A549 (cell line): ENCODE data around the gene C2orf42. TPM values are rescaled to one million over a fixed set of nuclear protein-coding genes. Genes with fewer than 3 reads are reported as not detected.
A peak's percentile ranks its signal among the peaks of the same experiment; 100 is the strongest.

ENCODE experiments used
- ATAC-seq, 2 experiments: fragments of 200-7000 bp in 1 of 2; fragments of >200 bp in 1 of 2; cut with Nextera tagmentation in 1 of 2; cut with Tn5 transposase in 1 of 2; 3 replicates each; pipeline versions ENCODE4 v1.8.0 to v1.9.1; 2018 to 2020; ENCODE audit warnings: mild to moderate bottlenecking in 1 of 2, moderate library complexity in 1 of 2
- CTCF ChIA-PET: fragments of 300-600 bp; sonication (Branson Sonifier 250); formaldehyde crosslinking; extraction: SDS; loops from one replicate; lab custom pipeline; 2021; ENCODE audit warnings: antibody characterized with exemption, inconsistent platforms; lab: Yijun Ruan, JAX
- POLR2A ChIA-PET: fragments of 350-600 bp; formaldehyde crosslinking; extraction: SDS; loops from one replicate; lab custom pipeline; 2021; ENCODE audit warnings: antibody characterized with exemption, inconsistent platforms; lab: Yijun Ruan, JAX
- DNase-seq, 2 experiments: peaks; one replicate each; pipeline versions ENCODE4 v3.0.0 to v3.0.0-alpha.2; 2011 to 2016; ENCODE audit warnings: low read depth in 1 of 2, low spot score in 1 of 2
- FAIRE-seq: peaks from 2 replicates; lab custom pipeline; 2011; peaks lifted over from hg19 to GRCh38; lab: Jason Lieb, UNC
- H3K27ac ChIP-seq, 2 experiments: fragments of >200 bp; sonication (Bioruptor Twin); formaldehyde crosslinking; 3 replicates each; pipeline ENCODE4 v1.5.1; 2016 to 2017
- H3K4me1 ChIP-seq: fragments of >200 bp; sonication (Bioruptor Twin); formaldehyde crosslinking; 3 replicates; pipeline ENCODE4 v1.6.1; 2016
- H3K4me2 ChIP-seq: fragments of >200 bp; sonication (Bioruptor Twin); formaldehyde crosslinking; 3 replicates; pipeline ENCODE4 v1.6.1; 2016
- H3K4me3 ChIP-seq: fragments of >200 bp; sonication (Bioruptor Twin); formaldehyde crosslinking; 3 replicates; pipeline ENCODE4 v1.5.1; 2016
- H3K9me3 ChIP-seq: fragments of >200 bp; sonication (Bioruptor Twin); formaldehyde crosslinking; 3 replicates; pipeline ENCODE4 v1.6.1; 2016
- CBX2 ChIP-seq: fragments of 200-600 bp; sonication (generic); IDR thresholded peaks from 2 replicates; pipeline ENCODE4 v1.6.1; 2016; ENCODE audit warnings: low read depth, mild to moderate bottlenecking, borderline replicate concordance
- CBX8 ChIP-seq: fragments of 200-600 bp; sonication (generic); IDR thresholded peaks from 2 replicates; pipeline ENCODE4 v1.6.1; 2016
- CHD2 ChIP-seq: fragments of 150-350 bp; IDR thresholded peaks from 2 replicates; pipeline ENCODE4 v1.6.1; 2014; ENCODE audit warnings: low read length; ENCODE audit not compliant: partially characterized antibody
- CHD4 ChIP-seq: fragments of 200-600 bp; sonication (generic); IDR thresholded peaks from 2 replicates; pipeline ENCODE4 v1.6.1; 2016; ENCODE audit warnings: antibody characterized with exemption, mild to moderate bottlenecking, borderline replicate concordance
- CTCF ChIP-seq: fragments of >200 bp; sonication (Bioruptor Twin); formaldehyde crosslinking; IDR thresholded peaks from 3 replicates; pipeline ENCODE4 v1.5.1; 2016
- E2F6 ChIP-seq: IDR thresholded peaks from 2 replicates; pipeline ENCODE4 v1.6.1; 2012; ENCODE audit warnings: low read depth, borderline replicate concordance
- EHF ChIP-seq: fragments of 250-450 bp; sonication (Bioruptor Pico); IDR thresholded peaks from 2 replicates; pipeline ENCODE4 v1.5.0; 2020; ENCODE audit warnings: mild to moderate bottlenecking
- ELK1 ChIP-seq: fragments of 150-350 bp; IDR thresholded peaks from 2 replicates; pipeline ENCODE4 v1.6.1; 2014; ENCODE audit warnings: low read depth, mild to moderate bottlenecking, low read length
- EP300 ChIP-seq, 2 experiments: fragments of >200 bp; sonication (Bioruptor Twin); formaldehyde crosslinking; IDR thresholded peaks; 2 replicates in 1 of 2; 3 replicates in 1 of 2; pipeline ENCODE4 v1.6.1; 2016 to 2017
- FOSB ChIP-seq: fragments of 250-450 bp; sonication (Bioruptor Pico); IDR thresholded peaks from 2 replicates; pipeline ENCODE4 v1.5.0; 2020; ENCODE audit warnings: mild to moderate bottlenecking, moderate library complexity
- FOXS1 ChIP-seq: fragments of 250-450 bp; sonication (Bioruptor Pico); IDR thresholded peaks from 2 replicates; pipeline ENCODE4 v1.5.0; 2020; ENCODE audit warnings: mild to moderate bottlenecking, moderate library complexity
- HES2 ChIP-seq: fragments of >200 bp; sonication (Bioruptor Twin); formaldehyde crosslinking; IDR thresholded peaks from 2 replicates; pipeline ENCODE4 v1.6.1; 2016
- HOXA7 ChIP-seq: fragments of 250-450 bp; sonication (Bioruptor Pico); IDR thresholded peaks from 2 replicates; pipeline ENCODE4 v1.5.0; 2020; ENCODE audit warnings: mild to moderate bottlenecking, moderate library complexity
- HOXB5 ChIP-seq: fragments of 250-450 bp; sonication (Bioruptor Pico); IDR thresholded peaks from 2 replicates; pipeline ENCODE4 v1.5.0; 2020; ENCODE audit warnings: mild to moderate bottlenecking, moderate library complexity
- KDM1A ChIP-seq: fragments of 200-600 bp; sonication (generic); IDR thresholded peaks from 2 replicates; pipeline ENCODE4 v1.6.1; 2016; ENCODE audit warnings: low read depth, mild to moderate bottlenecking
- KDM5A ChIP-seq: fragments of 200-600 bp; sonication (generic); IDR thresholded peaks from 2 replicates; pipeline ENCODE4 v1.6.1; 2016; ENCODE audit warnings: antibody characterized with exemption, mild to moderate bottlenecking
- MAX ChIP-seq: IDR thresholded peaks from 2 replicates; pipeline ENCODE4 v1.6.1; 2012
- MYC ChIP-seq: IDR thresholded peaks from 2 replicates; pipeline ENCODE4 v1.6.1; 2012; ENCODE audit warnings: mild to moderate bottlenecking, inconsistent platforms, low read length, improper control_type of control experiment, borderline replicate concordance
- PHF8 ChIP-seq: fragments of 200-600 bp; sonication (generic); IDR thresholded peaks from 2 replicates; pipeline ENCODE4 v1.6.1; 2016; ENCODE audit warnings: low read depth, mild to moderate bottlenecking, antibody characterized with exemption, moderate library complexity, borderline replicate concordance
- RAD21 ChIP-seq, 2 experiments: fragments of >200 bp in 1 of 2; sonication (Bioruptor Twin) in 1 of 2; formaldehyde crosslinking in 1 of 2; IDR thresholded peaks in 1 of 2; conservative IDR thresholded peaks in 1 of 2; 2 replicates in 1 of 2; 3 replicates in 1 of 2; pipeline ENCODE4 v1.6.1; 2012 to 2018; ENCODE audit warnings: inconsistent platforms in 1 of 2
- RCOR1 ChIP-seq: fragments of 150-350 bp; IDR thresholded peaks from 2 replicates; pipeline ENCODE4 v1.6.1; 2014; ENCODE audit warnings: antibody characterized with exemption, low read length, low read depth
- USF2 ChIP-seq: fragments of 450-650 bp; IDR thresholded peaks from 2 replicates; pipeline ENCODE4 v1.6.1; 2014; ENCODE audit warnings: antibody characterized with exemption
- ZFP36 ChIP-seq: fragments of 450-650 bp; IDR thresholded peaks from 2 replicates; pipeline ENCODE4 v1.6.1; 2014; ENCODE audit warnings: borderline replicate concordance; ENCODE audit not compliant: partially characterized antibody
- ZNF302 ChIP-seq: fragments of 250-450 bp; sonication (Bioruptor Pico); IDR thresholded peaks from 2 replicates; pipeline ENCODE4 v1.9.0; 2021; ENCODE audit warnings: inconsistent platforms, mild to moderate bottlenecking, moderate library complexity
- ZSCAN20 ChIP-seq: fragments of 250-450 bp; sonication (Bioruptor Pico); IDR thresholded peaks from 2 replicates; pipeline ENCODE4 v1.8.0; 2022; ENCODE audit warnings: mild to moderate bottlenecking, moderate library complexity
- WGBS: methylation state at CpG from one replicate; pipeline ENCODE4 v1.1.6; 2017; ENCODE audit errors: missing lambda C conversion rate; 5-methylcytosine and 5-hydroxymethylcytosine counted together
- polyA plus RNA-seq, 4 experiments: library from polyadenylated mRNA; depleted of rRNA in 3 of 4; stranded (reverse); fragments of >200 nt; fragmentation: RNase III in 1 of 4; extraction: RNeasy Plus Mini Kit Qiagen cat#74134 plus additional on column Dnase treatment in 1 of 4; gene quantifications; 2 replicates in 3 of 4; 3 replicates in 1 of 4; pipeline ENCODE4 v1.2.3, GENCODE V29; 2011 to 2017

The C2orf42 gene
- polyA plus RNA-seq, 2 of the 4 experiments (the other 2 are of a cell fraction), result 9.5 to 10.4 TPM

GRCh38 chr2:70199320-70199864 is 8.6 kb upstream of the C2orf42 start:
- Histone ChIP-seq H3K9me3 (no peaks in the 10 kb centered on the region), H3K4me3 (no peak overlapping the region), H3K4me1 (no peaks in the 10 kb centered on the region), H3K27ac (no peak overlapping the region), H3K4me2 (no peak overlapping the region)
- WGBS, result 84% methylated on average over 4 of the region's 4 CpGs
- DNase-seq, result no peak
- CTCF ChIA-PET, result interaction anchor here (0.9 to 1.1 kb wide), 3 partner anchors 12 to 56 kb away, joined by 3 read pairs; no protein-coding TSS in a partner anchor
- POLR2A ChIA-PET, result interaction anchor here (3.1 kb wide), 1 partner anchor 8 kb away, joined by 18 read pairs; the partner anchor contains the start of gene C2orf42
- ATAC-seq, result peak in 1 of 2 experiments; percentile 14; a peak in 2 of 6 replicates
- TF ChIP-seq RAD21 (conservative IDR thresholded peaks at IDR 0.05 in 1 of 2, IDR thresholded peaks at IDR 0.05 in 1 of 2), result peak in 1 of 2 experiments; percentile 9; a peak in 1 of 5 replicates
- TF ChIP-seq EP300 (IDR thresholded peaks at IDR 0.05), result no peak
- no peak for FAIRE-seq

GRCh38 chr2:70192516-70192915 is 1.7 kb upstream of the C2orf42 start:
- Histone ChIP-seq H3K4me1 (peaks cover 14% of the 10 kb centered on the region), H3K4me3 (no peak overlapping the region), H3K27ac (no peak overlapping the region), H3K9me3 (no peaks in the 10 kb centered on the region), H3K4me2 (no peak overlapping the region)
- WGBS, result 78% methylated on average over 5 of the region's 5 CpGs
- ATAC-seq (no peak), FAIRE-seq (no peak), DNase-seq (no peak)
- no peak for TF ChIP-seq HOXA7
- TF ChIP-seq USF2, result no peak
- CTCF ChIA-PET, result interaction anchor here (0.6 to 1.8 kb wide), 4 partner anchors 10 to 102 kb away, joined by 3 to 6 read pairs (median 4); no protein-coding TSS in a partner anchor
- POLR2A ChIA-PET, result interaction anchor here (0.6 to 1.8 kb wide), 4 partner anchors 22 to 65 kb away, joined by 3 to 12 read pairs (median 4); partner anchors contain the start of gene PCYOX1

- DNase-seq (no peak), FAIRE-seq (no peak), ATAC-seq (no peak)
- H3K27ac ChIP-seq, result peak overlapping the region; percentile 92 to 97
- H3K4me1 ChIP-seq, result peaks cover 14% of the 10 kb centered on the region
- CTCF ChIA-PET, result interaction anchor here (0.6 to 1.3 kb wide), 10 partner anchors 10 to 310 kb away, joined by 3 to 5 read pairs (median 3); no protein-coding TSS in a partner anchor
- peak overlapping the region; percentile 75 for H3K4me3 ChIP-seq
- 51% methylated on average over 13 of the region's 13 CpGs for WGBS
- H3K4me2 ChIP-seq, result peak overlapping the region; percentile 69
- POLR2A ChIA-PET, result interaction anchor here (0.6 to 1.9 kb wide), 36 partner anchors 9 to 412 kb away, joined by 3 to 28 read pairs (median 5); partner anchors contain the start of genes MXD1, PCBP1, PCYOX1 and SNRNP27
- H3K9me3 ChIP-seq, result no peaks in the 10 kb centered on the region
- TF ChIP-seq HOXA7, result 0 out of 2 replicates have a peak, but pooled peaks have one; percentile 29
- no peak for TF ChIP-seq KDM5A
- TF ChIP-seq KDM1A, result 0 out of 2 replicates have a peak, but pooled peaks have one; percentile 11
- no peak for TF ChIP-seq EP300 (IDR thresholded peaks at IDR 0.05)
- TF ChIP-seq FOXS1, result no peak
- TF ChIP-seq CHD2, result no peak
- no peak for TF ChIP-seq MAX
- 0 out of 2 replicates have a peak, but pooled peaks have one; percentile 34 for TF ChIP-seq HOXB5 (CRISPR knock-in tag)
- no peak for TF ChIP-seq USF2
- TF ChIP-seq E2F6, result no peak
- no peak for TF ChIP-seq HES2
- TF ChIP-seq CBX2, result no peak
- TF ChIP-seq MYC, result no peak
- TF ChIP-seq ZFP36, result no peak
- TF ChIP-seq FOSB (CRISPR knock-in tag), result no peak
- no peak for TF ChIP-seq CBX8
- TF ChIP-seq RCOR1, result no peak
- no peak for TF ChIP-seq EHF (CRISPR knock-in tag)
- TF ChIP-seq CTCF, result no peak
- no peak for TF ChIP-seq ELK1
- no peak for TF ChIP-seq ZSCAN20 (CRISPR knock-in tag)
- TF ChIP-seq CHD4, result peak; percentile 80; the same call in 1 of the 2 replicates
- TF ChIP-seq ZNF302, result no peak
- no peak for TF ChIP-seq PHF8
Observed at GRCh38 chr2:70191244-70191735, 471 bp upstream of the C2orf42 start.
